Activated T-cell treated with anti-CD3 and anti-CD28 coated beads for 1 hour (primary cell): ENCODE results near the gene TNIP1.

Experiments used
- DNase-seq: peaks from one replicate; pipeline ENCODE4 v3.0.0-alpha.2; 2020; ENCODE audit warnings: low read depth

Gene TNIP1

GRCh38 chr5:151106043-151106442 lies 25.2 kb upstream of the TNIP1 start:
- no peak for DNase-seq

GRCh38 chr5:151105561-151105960 lies 24.7 kb upstream of the TNIP1 start:
- DNase-seq = no peak

GRCh38 chr5:151104795-151105194 lies 24.0 kb upstream of the TNIP1 start:
- DNase-seq = no peak

GRCh38 chr5:151101746-151102145 lies 20.9 kb upstream of the TNIP1 start:
- DNase-seq = no peak

GRCh38 chr5:151101151-151101550 lies 20.3 kb upstream of the TNIP1 start:
- DNase-seq = no peak

- DNase-seq = no peak
Observed at GRCh38 chr5:151100681-151101080, 19.8 kb upstream of the TNIP1 start.

GRCh38 chr5:151098768-151099121 lies 17.9 kb upstream of the TNIP1 start:
- no peak for DNase-seq

DNA sequence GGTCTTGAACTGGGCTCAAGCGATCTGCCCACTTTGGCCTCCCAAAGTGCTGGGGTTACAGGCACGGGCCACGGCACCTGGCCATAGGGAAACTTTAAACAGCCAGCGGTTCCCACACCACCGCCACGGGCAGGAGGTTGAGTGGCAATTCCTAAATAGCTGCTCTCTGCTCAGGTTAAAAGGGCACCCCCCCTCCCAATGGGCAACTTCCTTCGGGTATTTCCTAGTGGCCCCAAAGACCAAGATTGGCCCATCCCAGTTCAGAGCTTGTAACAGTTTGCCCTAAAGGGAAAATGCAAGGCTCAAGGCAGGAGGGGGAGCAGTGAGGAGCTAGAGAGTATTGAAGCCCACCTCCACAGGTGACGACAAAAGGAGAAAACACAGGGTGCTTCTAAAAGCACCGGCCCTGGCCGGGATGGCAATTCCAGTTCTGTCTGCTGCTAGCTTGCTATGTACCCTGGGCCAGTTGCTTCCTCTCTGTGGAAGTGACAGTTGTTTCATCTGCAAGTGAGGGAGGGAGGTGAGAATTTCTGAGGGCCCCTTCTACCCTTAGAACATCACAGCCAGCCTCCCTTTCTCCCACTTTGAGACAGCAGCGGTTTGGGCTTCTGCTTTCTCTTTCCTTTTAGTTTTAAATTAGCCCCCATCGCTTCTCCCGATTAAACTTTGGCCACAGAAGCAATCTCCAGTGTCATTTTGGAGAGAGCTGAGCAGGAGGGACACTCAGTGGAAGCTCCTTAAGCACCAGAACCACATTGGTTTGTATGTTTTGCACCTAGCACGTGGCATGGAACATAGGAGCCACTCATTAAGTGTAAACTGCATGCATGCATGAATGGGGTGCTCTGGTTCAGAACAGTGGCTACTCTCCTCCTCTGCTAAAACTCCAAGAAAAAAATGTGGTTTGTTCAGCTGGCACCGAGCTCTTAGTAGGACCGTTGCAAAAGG lies 17.3 kb upstream of the TNIP1 start:
- DNase-seq = no peak

- DNase-seq = no peak
Observed at GRCh38 chr5:151097061-151097460, 16.2 kb upstream of the TNIP1 start.

DNA sequence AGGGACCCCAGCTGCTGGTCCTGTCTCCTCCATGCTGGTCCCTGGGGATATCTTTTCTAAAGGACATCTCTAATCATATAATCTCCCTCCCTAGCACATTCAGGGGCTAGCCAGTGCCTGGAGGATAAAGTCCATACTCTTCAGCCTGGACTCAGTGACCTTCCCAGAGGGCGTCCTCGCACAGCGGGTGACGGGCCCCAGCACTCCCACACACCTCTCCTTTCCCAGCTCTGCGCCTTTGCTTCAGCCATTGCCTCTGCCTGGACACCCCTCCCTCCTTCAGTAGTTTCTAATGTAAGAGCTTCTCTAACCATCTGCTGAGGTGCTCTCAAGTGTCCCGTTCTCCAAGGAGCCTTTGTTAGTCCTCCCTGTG lies 15.2 kb upstream of the TNIP1 start:
- no peak for DNase-seq

GRCh38 chr5:151095341-151096000 lies 14.6 kb upstream of the TNIP1 start:
- DNase-seq = no peak

DNA sequence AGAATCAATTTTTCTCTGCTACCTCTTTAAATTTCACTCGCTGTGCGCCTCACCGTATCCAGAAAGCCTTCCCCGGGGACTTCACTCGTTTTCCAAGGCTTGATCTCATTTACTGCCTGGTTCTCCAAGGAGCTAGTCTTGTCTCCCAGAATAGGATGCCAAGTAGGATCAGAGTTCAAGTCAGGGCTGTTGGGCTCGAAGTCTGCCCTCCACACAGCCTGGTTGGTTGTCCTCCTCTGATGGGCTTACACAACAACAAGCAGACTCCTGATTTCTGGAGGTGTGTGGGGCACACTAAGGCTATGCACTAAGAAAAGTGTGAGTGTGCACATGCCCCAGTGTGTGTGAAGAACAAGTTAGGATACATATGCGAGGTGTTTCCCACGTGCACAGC lies 14.0 kb upstream of the TNIP1 start:
- no peak for DNase-seq

- peak; percentile 11 for DNase-seq
Observed at GRCh38 chr5:151094030-151094851, 13.4 kb upstream of the TNIP1 start.

- DNase-seq = no peak
Observed at GRCh38 chr5:151093476-151093889, 12.6 kb upstream of the TNIP1 start.

- no peak for DNase-seq
Observed at GRCh38 chr5:151092762-151093161, 11.9 kb upstream of the TNIP1 start.

DNA sequence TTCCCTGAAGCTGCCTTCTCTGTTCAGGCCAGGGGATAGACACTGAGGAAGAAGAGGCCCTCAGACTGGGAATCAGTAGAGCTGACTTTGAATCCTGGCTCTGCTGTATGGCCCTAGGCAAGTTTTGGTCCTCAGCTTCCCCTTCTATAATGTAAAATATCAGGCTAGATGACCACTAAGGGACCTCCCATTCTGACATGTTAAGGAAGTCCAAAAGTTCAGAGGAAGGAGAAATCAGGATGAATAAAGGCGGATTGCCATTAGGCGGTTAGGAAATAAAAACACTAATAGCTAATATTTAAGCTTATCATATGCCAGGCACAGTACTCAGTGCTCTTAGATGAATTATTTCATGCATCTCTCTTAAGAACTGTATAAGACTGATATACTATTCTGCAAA lies 8.9 kb upstream of the TNIP1 start:
- DNase-seq = no peak

- DNase-seq = no peak
Observed at GRCh38 chr5:151088986-151089385, 8.2 kb upstream of the TNIP1 start.

DNA sequence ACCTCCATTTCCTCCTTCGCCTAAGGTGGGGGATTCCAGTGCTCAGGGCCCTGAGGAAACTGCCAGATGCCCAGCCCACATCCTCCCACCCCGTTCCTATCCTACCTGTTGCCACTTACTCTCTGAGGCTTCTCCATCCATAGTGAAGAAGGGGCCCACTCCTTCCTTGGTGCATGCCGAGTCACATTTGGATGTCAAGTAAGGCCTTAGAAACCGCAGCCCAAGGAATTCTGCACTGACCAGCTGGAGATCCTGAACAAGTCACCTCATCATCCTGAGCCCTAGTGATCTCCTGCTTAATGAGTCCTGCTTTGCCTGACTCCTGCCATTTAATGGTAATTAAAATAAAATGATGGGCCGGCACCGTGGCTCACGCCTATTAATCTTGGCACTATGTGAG lies 6.7 kb upstream of the TNIP1 start:
- no peak for DNase-seq

GRCh38 chr5:151086905-151087360 lies 6.1 kb upstream of the TNIP1 start:
- peak; percentile 45 for DNase-seq

GRCh38 chr5:151086192-151086869 lies 5.5 kb upstream of the TNIP1 start:
- DNase-seq = no peak

DNA sequence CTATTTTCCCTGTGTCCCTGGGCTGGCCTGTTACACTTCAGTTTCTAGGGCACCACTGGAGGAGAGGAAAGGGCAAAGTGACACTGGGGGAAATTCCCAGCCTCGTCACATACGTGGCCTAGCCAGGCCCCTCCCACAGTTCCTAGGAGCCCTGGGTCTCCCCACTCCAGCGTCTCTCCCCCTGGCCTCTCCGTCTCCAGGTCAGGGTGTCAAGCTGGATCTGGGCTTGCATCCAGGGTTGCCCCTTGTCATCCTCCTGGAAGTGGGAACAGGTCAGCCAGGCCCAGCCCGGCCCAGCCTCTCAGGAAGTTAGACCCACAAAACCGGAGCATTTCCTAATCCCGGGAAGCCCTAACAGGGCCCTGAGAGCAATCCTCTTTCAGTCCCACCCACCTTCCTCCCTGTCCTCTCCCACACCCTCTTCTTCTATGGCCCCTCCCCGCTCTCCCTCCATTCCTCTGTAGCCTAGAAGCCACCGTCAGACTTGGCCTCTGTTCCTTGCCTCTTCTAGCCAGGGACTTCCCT lies 4.7 kb upstream of the TNIP1 start:
- DNase-seq = no peak

DNA sequence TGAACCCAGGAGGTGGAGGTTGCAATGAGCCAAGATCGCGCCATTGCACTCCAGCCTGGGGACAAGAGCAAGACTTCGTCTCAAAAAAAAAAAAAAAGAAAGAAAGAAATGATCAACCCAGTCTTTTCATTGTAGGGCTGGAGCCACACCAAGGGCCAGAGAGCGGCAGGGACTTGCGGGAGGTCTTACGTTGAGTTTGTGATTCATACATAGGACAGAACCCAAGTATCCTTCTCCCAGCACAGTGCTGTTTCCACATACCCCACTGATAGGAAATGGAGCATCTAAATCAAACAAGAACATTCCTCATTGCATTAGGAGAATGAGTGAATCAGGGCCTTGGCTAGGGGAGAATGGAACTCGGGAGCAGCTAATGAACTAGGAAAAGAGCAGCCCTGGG lies 3.5 kb upstream of the TNIP1 start:
- DNase-seq = no peak
